Body of pancreas (tissue), 4 donors: ENCODE results near the gene AGPS. TPM values are rescaled to one million over a fixed set of nuclear protein-coding genes. Genes with fewer than 3 reads are reported as not detected.
"Not testable (repeated sequence)": the region's sequence is repeated elsewhere in the genome, so short reads cannot be mapped to it uniquely, and the experiment has no call there.

ENCODE experiments used
- ATAC-seq: fragments of 150-250 bp; one replicate; pipeline ENCODE4 v1.9.1; 2016
- DNase-seq, 4 donors: peaks; one replicate each; pipeline ENCODE4 v3.0.0-alpha.2; 2019
- H3K27ac ChIP-seq, 4 donors: fragments of 200-600 bp; sonication (generic); 1 replicate in 3 of 4; 2 replicates in 1 of 4; pipeline versions ENCODE4 v1.5.1 to v1.6.1; 2016 to 2019; ENCODE audit warnings: mild to moderate bottlenecking in 1 of 4, mixed read lengths in 1 of 4, moderate library complexity in 1 of 4
- H3K27me3 ChIP-seq, 2 donors: fragments of 200-600 bp; sonication (generic); one replicate each; pipeline ENCODE4 v1.6.0; 2016; ENCODE audit warnings: mild to moderate bottlenecking in 1 of 2
- H3K36me3 ChIP-seq, 2 donors: fragments of 200-600 bp; sonication (generic); replicated peaks in 1 of 2; 2 replicates each; pipeline ENCODE4 v1.5.1; 2016; ENCODE audit warnings: low read depth in 2 of 2; ENCODE audit not compliant: insufficient read depth in 1 of 2
- H3K4me1 ChIP-seq: fragments of 200-600 bp; sonication (generic); one replicate; pipeline ENCODE4 v1.6.0; 2016
- H3K4me3 ChIP-seq, 2 donors: fragments of 200-600 bp; sonication (generic); 1 replicate in 1 of 2; 2 replicates in 1 of 2; pipeline ENCODE4 v1.5.1; 2016 to 2019
- H3K9me3 ChIP-seq, 3 donors: fragments of 200-600 bp; sonication (generic); 1 replicate in 2 of 3; 2 replicates in 1 of 3; pipeline ENCODE4 v1.5.1; 2016
- POLR2A ChIP-seq, 3 donors: fragments of 450-650 bp; IDR thresholded peaks; one replicate each; pipeline ENCODE4 v1.6.1; 2016; ENCODE audit warnings: antibody characterized with exemption in 3 of 3, mild to moderate bottlenecking in 2 of 3
- WGBS, 2 donors: methylation state at CpG; one replicate each; pipeline ENCODE4 v1.1.5; 2017; 5-methylcytosine and 5-hydroxymethylcytosine counted together
- intact Hi-C: fragments of 100-400 bp; cut with DNase I; formaldehyde crosslinking; loops from one replicate; pipeline ENCODE4 v1.15.1; 2023
- total RNA-seq, 2 donors: library from RNA; depleted of rRNA; stranded (reverse); fragments of >200 nt; gene quantifications; one replicate each; pipeline ENCODE4 v1.1.0, GENCODE V29; 2016
- TF ChIP-seq, protein P1 (sequence below), 7 experiments: fragments of 450-650 bp in 4 of 7; fragments of 200-600 bp in 3 of 7; sonication (generic) in 3 of 7; IDR thresholded peaks; one replicate each; pipeline ENCODE4 v1.5.1; 2016 to 2019; ENCODE audit warnings: antibody characterized with exemption in 7 of 7

The AGPS gene
- total RNA-seq, 2 donors from 2014 or later: 18.4 to 57.7 TPM

DNA sequence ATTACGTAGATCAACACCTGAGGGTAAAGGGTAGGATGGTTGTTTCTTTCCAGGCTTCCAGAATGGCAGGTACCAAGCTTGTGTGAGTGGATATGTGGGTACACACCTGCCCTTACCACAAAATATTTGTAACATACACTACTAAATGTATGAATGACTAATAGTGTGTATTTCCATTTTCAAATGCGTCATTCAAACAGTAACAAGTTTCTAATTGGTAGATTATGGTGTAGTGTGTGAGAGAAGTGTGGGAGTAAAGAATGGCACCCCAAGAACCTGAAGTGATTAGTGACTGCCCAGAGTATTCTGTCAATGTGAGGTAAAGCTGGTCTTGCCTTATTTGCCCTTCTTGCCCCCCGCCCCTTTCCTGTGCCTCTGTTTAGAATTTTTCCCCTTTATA, 21.1 kb downstream of the AGPS start:
- peaks cover 18% of the 10 kb centered on the region for H3K4me1 ChIP-seq
- intact Hi-C loops: loop anchor here (10.0 kb wide), 1 partner anchor 79 kb away; no protein-coding TSS in a partner anchor
- H3K9me3 ChIP-seq: no peaks in the 10 kb centered on the region
- H3K36me3 ChIP-seq: no peaks in the 10 kb centered on the region
- no peaks in the 10 kb centered on the region for H3K27me3 ChIP-seq
- no peak overlapping the region for H3K4me3 ChIP-seq
- no peak for TF ChIP-seq POLR2A (IDR thresholded peaks at IDR 0.05)
- TF ChIP-seq, protein P1, sequence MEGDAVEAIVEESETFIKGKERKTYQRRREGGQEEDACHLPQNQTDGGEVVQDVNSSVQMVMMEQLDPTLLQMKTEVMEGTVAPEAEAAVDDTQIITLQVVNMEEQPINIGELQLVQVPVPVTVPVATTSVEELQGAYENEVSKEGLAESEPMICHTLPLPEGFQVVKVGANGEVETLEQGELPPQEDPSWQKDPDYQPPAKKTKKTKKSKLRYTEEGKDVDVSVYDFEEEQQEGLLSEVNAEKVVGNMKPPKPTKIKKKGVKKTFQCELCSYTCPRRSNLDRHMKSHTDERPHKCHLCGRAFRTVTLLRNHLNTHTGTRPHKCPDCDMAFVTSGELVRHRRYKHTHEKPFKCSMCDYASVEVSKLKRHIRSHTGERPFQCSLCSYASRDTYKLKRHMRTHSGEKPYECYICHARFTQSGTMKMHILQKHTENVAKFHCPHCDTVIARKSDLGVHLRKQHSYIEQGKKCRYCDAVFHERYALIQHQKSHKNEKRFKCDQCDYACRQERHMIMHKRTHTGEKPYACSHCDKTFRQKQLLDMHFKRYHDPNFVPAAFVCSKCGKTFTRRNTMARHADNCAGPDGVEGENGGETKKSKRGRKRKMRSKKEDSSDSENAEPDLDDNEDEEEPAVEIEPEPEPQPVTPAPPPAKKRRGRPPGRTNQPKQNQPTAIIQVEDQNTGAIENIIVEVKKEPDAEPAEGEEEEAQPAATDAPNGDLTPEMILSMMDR (IDR thresholded peaks at IDR 0.05): no peak
- DNase-seq (no peak), ATAC-seq (no peak)
- WGBS, 2 donors: 54 to 70% methylated on average over 3 of the region's 3 CpGs
- H3K27ac ChIP-seq: peak overlapping the region in 1 of 4 donors; percentile 13

DNA sequence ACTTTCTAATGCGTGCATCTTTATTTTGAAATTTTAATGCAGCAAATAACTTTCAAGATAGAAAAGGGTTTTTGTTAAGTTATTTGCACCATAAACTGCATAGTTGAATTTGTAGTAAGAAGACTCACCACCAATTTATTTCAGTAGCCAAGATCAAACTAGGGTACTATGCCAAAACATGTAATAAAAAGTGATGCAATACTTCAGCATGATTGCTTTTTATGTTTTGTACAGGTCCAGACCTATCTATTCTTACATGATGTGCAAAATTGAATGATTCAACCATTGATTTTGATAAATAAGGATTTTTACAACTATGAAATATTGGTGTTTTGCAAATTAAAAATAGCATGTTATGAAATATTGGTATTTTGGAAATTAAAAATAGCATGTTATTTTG, 26.7 kb downstream of the AGPS start:
- WGBS, 2 donors: 70 to 72% methylated on average over 1 of the region's 1 CpG
- Histone ChIP-seq H3K36me3 (peaks cover 0 to 2% of the 10 kb centered on the region in 2 donors), H3K4me3 (no peak overlapping the region), H3K9me3 (no peaks in the 10 kb centered on the region), H3K4me1 (peaks cover 42% of the 10 kb centered on the region), H3K27ac (no peak overlapping the region), H3K27me3 (no peaks in the 10 kb centered on the region)
- intact Hi-C loops: loop anchor here (10.0 kb wide), 1 partner anchor 84 kb away; no protein-coding TSS in a partner anchor
- TF ChIP-seq, protein P1 (IDR thresholded peaks at IDR 0.05): no peak
- TF ChIP-seq POLR2A (IDR thresholded peaks at IDR 0.05): no peak
- ATAC-seq (peak; percentile 63), DNase-seq (no peak)

DNA sequence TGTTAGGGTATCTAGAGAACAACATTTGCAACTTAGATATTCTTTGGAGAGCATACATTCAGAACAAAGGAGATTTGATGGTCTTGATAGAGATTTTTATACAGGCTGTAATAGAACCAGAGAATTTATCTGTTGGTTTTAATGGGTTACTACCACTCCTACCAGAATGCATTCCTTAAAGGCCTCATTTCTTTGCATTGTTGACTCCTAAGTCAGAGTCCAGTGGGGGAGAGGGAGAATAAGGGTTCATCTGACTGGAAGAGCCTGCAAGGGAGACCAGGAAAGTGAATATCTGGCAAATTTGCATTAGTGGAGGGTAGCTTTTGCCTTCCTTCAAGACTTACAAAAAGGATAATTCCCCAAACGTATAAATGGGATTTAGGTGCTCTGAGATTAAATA, 29.7 kb downstream of the AGPS start:
- no peaks in the 10 kb centered on the region for H3K27me3 ChIP-seq
- no peak for ATAC-seq
- peaks cover 0 to 2% of the 10 kb centered on the region in 2 donors for H3K36me3 ChIP-seq
- intact Hi-C loops: no loop called here
- H3K4me1 ChIP-seq: peaks cover 25% of the 10 kb centered on the region
- DNase-seq: no peak
- WGBS, 2 donors: 65 to 81% methylated on average over 1 of the region's 1 CpG
- TF ChIP-seq, protein P1 (IDR thresholded peaks at IDR 0.05): no peak
- TF ChIP-seq POLR2A (IDR thresholded peaks at IDR 0.05): no peak
- H3K4me3 ChIP-seq: no peak overlapping the region
- H3K27ac ChIP-seq: no peak overlapping the region
- no peaks in the 10 kb centered on the region for H3K9me3 ChIP-seq

DNA sequence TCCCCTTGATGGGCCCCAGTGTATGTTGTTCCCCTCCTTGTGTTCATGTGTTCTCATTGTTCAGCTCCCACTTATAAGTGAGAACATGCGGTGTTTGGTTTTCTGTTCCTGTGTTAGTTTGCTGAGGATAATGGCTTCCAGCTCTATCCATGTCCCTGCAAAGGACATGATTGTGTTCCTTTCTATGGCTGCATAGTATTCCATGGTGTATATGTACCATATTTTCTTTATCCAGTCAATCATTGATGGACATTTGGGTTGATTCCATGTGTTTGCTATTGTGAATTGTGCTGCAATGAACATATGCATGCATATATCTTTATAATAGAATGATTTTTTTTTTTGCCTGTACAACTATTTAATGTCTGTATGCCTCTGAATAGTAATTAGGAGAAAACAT, 31.5 kb downstream of the AGPS start:
- DNase-seq, H3K9me3 ChIP-seq, H3K36me3 ChIP-seq, H3K4me3 ChIP-seq, ATAC-seq, H3K27ac ChIP-seq, intact Hi-C loops, H3K27me3 ChIP-seq: not testable (repeated sequence)
- H3K4me1 ChIP-seq: peaks cover 20% of the 10 kb centered on the region
- WGBS, 2 donors: 100% methylated on average over 1 of the region's 1 CpG

DNA sequence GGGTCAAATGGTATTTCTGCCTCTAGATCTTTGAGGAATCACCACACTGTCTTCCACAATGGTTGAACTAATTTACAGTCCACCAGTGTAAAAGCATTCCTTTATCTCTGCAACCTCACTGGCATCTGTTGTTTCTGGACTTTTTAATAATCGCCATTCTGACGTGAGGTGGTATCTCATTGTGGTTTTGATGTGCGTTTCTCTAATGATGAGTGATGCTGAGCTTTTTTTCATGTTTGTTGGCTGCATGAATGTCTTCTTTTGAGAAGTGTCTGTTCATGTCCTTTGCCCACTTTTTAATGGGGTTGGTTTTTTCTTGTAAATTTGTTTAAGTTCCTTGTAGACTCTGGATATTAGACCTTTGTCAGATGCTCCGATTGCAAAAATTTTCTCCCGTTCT, 32.0 kb downstream of the AGPS start:
- H3K27ac ChIP-seq, H3K36me3 ChIP-seq, H3K4me3 ChIP-seq, intact Hi-C loops, H3K27me3 ChIP-seq, ATAC-seq, DNase-seq, H3K9me3 ChIP-seq: not testable (repeated sequence)
- peaks cover 16% of the 10 kb centered on the region for H3K4me1 ChIP-seq
- WGBS, 2 donors: 93% methylated on average over 5 of the region's 5 CpGs

DNA sequence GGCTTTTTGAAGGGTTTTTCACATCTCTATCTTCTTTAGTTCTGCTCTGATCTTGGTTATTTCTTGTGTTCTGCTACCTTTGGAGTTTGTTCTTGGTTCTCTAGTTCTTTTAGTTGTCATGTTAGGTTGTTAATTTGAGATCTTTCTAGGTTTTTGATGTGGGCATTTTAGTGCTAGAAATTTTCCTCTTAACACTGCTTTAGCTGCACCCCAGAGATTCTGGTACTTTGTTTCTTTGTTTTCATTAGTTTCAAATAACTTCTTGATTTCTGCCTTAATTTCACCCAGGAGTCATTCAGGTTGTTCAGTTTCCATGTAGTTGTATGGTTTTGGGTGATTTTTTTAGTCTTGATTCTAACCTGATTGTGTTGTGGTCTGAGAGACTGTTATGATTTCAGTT, 34.7 kb downstream of the AGPS start:
- Histone ChIP-seq H3K9me3 (peaks cover 0 to 1% (median 0%) of the 10 kb centered on the region in 3 donors), H3K27ac (no peak overlapping the region), H3K4me3 (no peak overlapping the region), H3K36me3 (peaks cover 0 to 2% of the 10 kb centered on the region in 2 donors), H3K4me1 (peaks cover 11% of the 10 kb centered on the region), H3K27me3 (no peaks in the 10 kb centered on the region)
- TF ChIP-seq POLR2A (IDR thresholded peaks at IDR 0.05): no peak
- TF ChIP-seq, protein P1 (IDR thresholded peaks at IDR 0.05): no peak
- ATAC-seq (no peak), DNase-seq (no peak)
- intact Hi-C loops: no loop called here

DNA sequence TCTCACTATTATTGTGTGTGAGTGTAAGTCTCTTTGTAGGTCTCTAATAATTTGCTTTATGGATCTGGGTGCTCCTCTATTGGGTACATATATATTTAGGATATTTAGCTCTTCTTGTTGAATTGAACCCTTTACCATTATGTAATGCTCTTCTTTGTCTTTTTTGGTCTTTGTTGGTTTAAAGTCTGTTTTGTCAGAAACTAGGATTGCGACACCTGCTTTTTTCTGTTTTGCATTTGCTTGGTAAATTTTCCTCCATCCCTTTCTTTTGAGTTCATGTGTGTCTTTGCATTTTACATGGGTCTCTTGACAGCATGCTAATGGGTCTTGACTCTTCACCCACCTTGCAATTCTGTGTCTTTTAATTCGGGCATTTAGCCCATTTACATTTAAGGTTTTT, 35.4 kb downstream of the AGPS start:
- intact Hi-C loops, H3K27me3 ChIP-seq, ATAC-seq, H3K4me3 ChIP-seq, H3K9me3 ChIP-seq, DNase-seq, H3K36me3 ChIP-seq, H3K27ac ChIP-seq: not testable (repeated sequence)
- WGBS, 2 donors: 94 to 100% methylated on average over 2 of the region's 2 CpGs
- H3K4me1 ChIP-seq: peaks cover 11% of the 10 kb centered on the region
